ENCODE results near the gene DEDD.

- TF ChIP-seq CTCF (IDR thresholded peaks at IDR 0.05) (peak; percentile 51), ZFX (IDR thresholded peaks at IDR 0.05; ENCODE audit: borderline replicate concordance) (no peak)
These were observed 38.7 kb upstream of the DEDD start for GRCh38 chr1:161171191-161171590.
